Keratinocyte (primary cell): ENCODE results near the gene CLN6. TPM values are rescaled to one million over a fixed set of nuclear protein-coding genes. Genes with fewer than 3 reads are reported as not detected.

Source experiments
- DNase-seq: peaks from one replicate; pipeline ENCODE4 v3.0.0-alpha.2; 2011; ENCODE audit warnings: low read depth, missing footprints, low spot score
- FAIRE-seq: peaks from 2 replicates; lab custom pipeline; 2011; peaks lifted over from hg19 to GRCh38; lab: Jason Lieb, UNC
- H2AFZ ChIP-seq: 2 replicates; pipeline ENCODE4 v1.6.0; 2012; ENCODE audit warnings: low read length, control low read depth, inconsistent platforms; ENCODE audit not compliant: control insufficient read depth
- H3K27ac ChIP-seq: 2 replicates; pipeline ENCODE4 v1.5.1; 2011; ENCODE audit warnings: low read length; ENCODE audit not compliant: control insufficient read depth, insufficient read depth
- H3K27me3 ChIP-seq: 3 replicates; pipeline ENCODE4 v1.6.0; 2011; ENCODE audit warnings: low read length; ENCODE audit not compliant: control insufficient read depth, insufficient read depth; ENCODE audit errors: extremely low read depth
- H3K36me3 ChIP-seq, 2 experiments: 2 replicates in 1 of 2; 3 replicates in 1 of 2; pipeline ENCODE4 v1.5.1; 2011; ENCODE audit warnings: low read length in 2 of 2, mild to moderate bottlenecking in 1 of 2; ENCODE audit not compliant: control insufficient read depth in 2 of 2, insufficient read depth in 2 of 2; ENCODE audit errors: extremely low read depth in 1 of 2
- H3K4me1 ChIP-seq: 3 replicates; pipeline ENCODE4 v1.5.1; 2011; ENCODE audit warnings: low read length; ENCODE audit not compliant: control insufficient read depth, insufficient read depth; ENCODE audit errors: extremely low read depth
- H3K4me2 ChIP-seq: 3 replicates; pipeline ENCODE4 v1.6.0; 2011; ENCODE audit warnings: low read depth, low read length; ENCODE audit not compliant: control insufficient read depth, insufficient read depth; ENCODE audit errors: extremely low read depth
- H3K4me3 ChIP-seq, 3 experiments: fragments of 200-600 bp in 1 of 3; sonication (generic) in 1 of 3; 2 replicates in 2 of 3; 3 replicates in 1 of 3; pipeline ENCODE4 v1.5.1; 2011 to 2016; ENCODE audit warnings: low read length in 3 of 3, mild to moderate bottlenecking in 3 of 3, control low read depth in 2 of 3, inconsistent platforms in 1 of 3, low read depth in 1 of 3, mixed read lengths in 1 of 3, mixed run types in 1 of 3, moderate library complexity in 1 of 3; ENCODE audit not compliant: control insufficient read depth in 2 of 3, insufficient read depth in 2 of 3; ENCODE audit errors: extremely low read depth in 1 of 3
- H3K79me2 ChIP-seq: 2 replicates; pipeline ENCODE4 v1.6.0; 2012; ENCODE audit warnings: low read length; ENCODE audit not compliant: control insufficient read depth, insufficient read depth
- H3K9ac ChIP-seq: 3 replicates; pipeline ENCODE4 v1.6.0; 2011; ENCODE audit warnings: low read length; ENCODE audit not compliant: control insufficient read depth, insufficient read depth; ENCODE audit errors: extremely low read depth
- H3K9me1 ChIP-seq: 3 replicates; pipeline ENCODE4 v1.6.0; 2011; ENCODE audit warnings: low read length; ENCODE audit not compliant: control insufficient read depth, insufficient read depth; ENCODE audit errors: extremely low read depth
- H3K9me3 ChIP-seq: 2 replicates; pipeline ENCODE4 v1.5.1; 2012; ENCODE audit warnings: low read depth, low read length; ENCODE audit not compliant: control insufficient read depth
- H4K20me1 ChIP-seq: 3 replicates; pipeline ENCODE4 v1.6.0; 2011; ENCODE audit warnings: low read length; ENCODE audit not compliant: control insufficient read depth, insufficient read depth; ENCODE audit errors: extremely low read depth
- CTCF ChIP-seq, 3 experiments: IDR thresholded peaks in 1 of 3; conservative IDR thresholded peaks in 1 of 3; optimal IDR thresholded peaks in 1 of 3; 2 replicates in 2 of 3; 3 replicates in 1 of 3; pipeline versions ENCODE3 to v1.5.1; 2011; ENCODE audit warnings: low read length in 3 of 3, mild to moderate bottlenecking in 3 of 3, moderate library complexity in 2 of 3, control low read depth in 1 of 3, inconsistent platforms in 1 of 3; ENCODE audit not compliant: insufficient read depth in 2 of 3; ENCODE audit errors: extremely low read depth in 1 of 3
- EZH2 ChIP-seq: IDR thresholded peaks from one replicate; pipeline ENCODE4 v1.6.1; 2012; ENCODE audit warnings: inconsistent platforms, mild to moderate bottlenecking, low read length, moderate library complexity
- dilution Hi-C: fragments of 300-500 bp; cut with MboI; formaldehyde crosslinking; loops from one replicate; pipeline ENCODE4 v1.7.0; 2020; ENCODE audit warnings: low sequenced_read_pairs; ENCODE audit not compliant: extremely low pct_ligation_motif_present
- polyA plus RNA-seq, 5 experiments: library from polyadenylated mRNA; depleted of rRNA in 3 of 5; stranded (reverse) in 3 of 5; stranded (forward) in 1 of 5; unstranded in 1 of 5; fragments of >200 nt; gene quantifications; 1 replicate in 1 of 5; 2 replicates in 3 of 5; 3 replicates in 1 of 5; pipeline versions ENCODE4 v1.2.1 to v1.2.3, GENCODE V29; 2011 to 2012; ENCODE audit warnings: missing spikeins in 2 of 5, low read depth in 1 of 5, low replicate concordance in 1 of 5

The CLN6 gene
- polyA plus RNA-seq, 1 donor (not counting 4 experiments of a cell fraction or from before 2014, with no cell fraction given): 26.7 TPM

DNA sequence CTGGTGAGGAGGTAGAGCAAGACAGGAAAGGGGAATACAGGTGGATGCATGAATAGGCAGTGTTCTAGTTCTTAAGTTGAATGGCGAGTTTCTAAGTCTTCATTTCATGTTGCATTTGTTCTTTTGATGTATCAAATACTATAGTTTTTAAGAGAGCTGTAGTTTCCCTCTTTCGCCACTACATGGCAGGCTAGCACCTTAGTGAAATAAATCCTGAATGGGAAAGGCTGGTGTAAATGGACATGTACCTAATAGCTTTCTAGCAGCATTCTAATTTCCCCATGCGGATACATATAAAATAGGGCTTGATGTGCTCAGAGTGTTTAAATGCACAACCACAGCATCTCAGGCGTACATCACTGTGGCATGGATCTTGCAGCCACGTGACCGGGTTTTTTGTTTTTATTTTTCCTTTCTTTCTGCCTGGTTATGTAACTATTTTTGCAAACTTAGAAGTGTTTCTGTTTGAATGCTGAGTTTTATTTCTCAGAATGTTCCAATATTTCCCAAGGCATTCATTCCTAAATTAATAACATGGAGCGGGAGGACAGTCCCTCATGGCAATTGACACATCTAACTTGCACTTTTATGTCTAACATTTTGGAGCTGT is 23.5 kb upstream of the CLN6 start:
- H3K4me2 ChIP-seq: no peak overlapping the region
- no peak overlapping the region for H3K4me3 ChIP-seq
- no peaks in the 10 kb centered on the region for H3K36me3 ChIP-seq
- dilution Hi-C loops: no loop called here
- H3K79me2 ChIP-seq: no peaks in the 10 kb centered on the region
- DNase-seq (no peak), FAIRE-seq (peak; percentile 90)
- no peaks in the 10 kb centered on the region for H3K9me3 ChIP-seq
- H3K4me1 ChIP-seq: peaks cover 15% of the 10 kb centered on the region
- no peaks in the 10 kb centered on the region for H4K20me1 ChIP-seq
- H2AFZ ChIP-seq: no peak overlapping the region
- no peaks in the 10 kb centered on the region for H3K27me3 ChIP-seq
- no peak overlapping the region for H3K27ac ChIP-seq
- TF ChIP-seq CTCF (optimal IDR thresholded peaks at IDR 0.05 in 1 of 3, IDR thresholded peaks at IDR 0.05 in 1 of 3, conservative IDR thresholded peaks at IDR 0.05 in 1 of 3; ENCODE audit: extremely low read depth in 1 of 3, insufficient read depth in 2 of 3, low read length in 3 of 3): peak in 2 of 3 experiments; percentile 71 to 88
- TF ChIP-seq EZH2: no peak
- no peaks in the 10 kb centered on the region for H3K9me1 ChIP-seq
- no peak overlapping the region for H3K9ac ChIP-seq

DNA sequence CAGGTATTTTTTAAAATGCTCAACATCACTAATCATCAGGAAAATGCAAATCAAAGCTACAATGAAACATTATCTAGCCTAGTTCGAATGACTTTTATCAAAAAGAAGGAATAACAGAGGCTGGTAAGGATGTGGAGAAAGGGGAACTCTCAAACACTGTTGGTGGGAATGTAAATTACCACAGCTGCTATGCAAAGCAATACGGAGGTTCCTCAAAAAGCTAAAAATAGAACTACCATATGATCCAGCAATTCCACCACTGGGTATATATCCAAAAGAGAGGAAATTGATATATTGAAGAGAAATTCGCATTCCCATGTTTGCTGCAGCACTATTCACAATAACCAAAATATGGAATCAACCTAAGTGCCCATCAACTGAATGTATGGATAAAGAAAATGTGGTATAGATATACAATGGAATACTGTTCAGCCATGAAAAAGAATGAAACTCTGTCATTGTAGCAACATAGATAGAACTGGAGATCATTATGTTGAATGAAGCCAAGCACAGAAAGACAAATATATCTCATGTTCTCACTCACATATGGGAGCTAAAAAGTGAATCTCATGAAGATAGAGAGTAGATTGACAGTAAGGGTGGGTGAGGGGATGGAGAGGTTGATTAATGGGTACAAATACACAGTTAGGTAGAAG is 19.7 kb upstream of the CLN6 start:
- no peak for DNase-seq
- no peaks in the 10 kb centered on the region for H3K9me3 ChIP-seq
- no peaks in the 10 kb centered on the region for H3K9me1 ChIP-seq
- H3K27ac ChIP-seq: no peak overlapping the region
- H3K4me1 ChIP-seq: peaks cover 2% of the 10 kb centered on the region
- dilution Hi-C loops: no loop called here
- H4K20me1 ChIP-seq: no peaks in the 10 kb centered on the region
- no peak for FAIRE-seq
- H3K36me3 ChIP-seq: no peaks in the 10 kb centered on the region
- no peak overlapping the region for H3K4me3 ChIP-seq
- H3K27me3 ChIP-seq: no peaks in the 10 kb centered on the region
- TF ChIP-seq EZH2 (no peak), CTCF (optimal IDR thresholded peaks at IDR 0.05 in 1 of 3, IDR thresholded peaks at IDR 0.05 in 1 of 3, conservative IDR thresholded peaks at IDR 0.05 in 1 of 3; ENCODE audit: extremely low read depth in 1 of 3, insufficient read depth in 2 of 3, low read length in 3 of 3) (no peak)
- no peak overlapping the region for H2AFZ ChIP-seq
- no peak overlapping the region for H3K9ac ChIP-seq
- no peak overlapping the region for H3K4me2 ChIP-seq
- H3K79me2 ChIP-seq: no peaks in the 10 kb centered on the region
